SH-SY5Y (cell line): ENCODE data around the gene CTSE.

ENCODE experiments used
- GATA2 ChIP-seq: IDR thresholded peaks from 2 replicates; pipeline ENCODE4 v1.6.1; 2011; ENCODE audit warnings: mild to moderate bottlenecking, low read depth, low read length
- GATA3 ChIP-seq: IDR thresholded peaks from 2 replicates; pipeline ENCODE4 v1.6.1; 2011; ENCODE audit warnings: low read depth, mild to moderate bottlenecking, low read length, moderate library complexity

GRCh38 chr1:206036663-206037455 is 13.2 kb upstream of the CTSE start:
- TF ChIP-seq GATA3 (no peak), GATA2 (no peak)
